RCC 7860 (cell line): ENCODE data around the gene PEX14.

Experiments used
- DNase-seq: peaks from one replicate; pipeline ENCODE4 v3.0.0-alpha.2; 2015; ENCODE audit warnings: low spot score
- FAIRE-seq: peaks from 2 replicates; lab custom pipeline; 2012; peaks lifted over from hg19 to GRCh38; lab: Jason Lieb, UNC

PEX14 gene

GRCh38 chr1:10628685-10629084 lies 153.9 kb downstream of the PEX14 start:
- FAIRE-seq (no peak), DNase-seq (no peak)

GRCh38 chr1:10629091-10629815 lies 154.5 kb downstream of the PEX14 start:
- no peak for FAIRE-seq
- no peak for DNase-seq

DNA sequence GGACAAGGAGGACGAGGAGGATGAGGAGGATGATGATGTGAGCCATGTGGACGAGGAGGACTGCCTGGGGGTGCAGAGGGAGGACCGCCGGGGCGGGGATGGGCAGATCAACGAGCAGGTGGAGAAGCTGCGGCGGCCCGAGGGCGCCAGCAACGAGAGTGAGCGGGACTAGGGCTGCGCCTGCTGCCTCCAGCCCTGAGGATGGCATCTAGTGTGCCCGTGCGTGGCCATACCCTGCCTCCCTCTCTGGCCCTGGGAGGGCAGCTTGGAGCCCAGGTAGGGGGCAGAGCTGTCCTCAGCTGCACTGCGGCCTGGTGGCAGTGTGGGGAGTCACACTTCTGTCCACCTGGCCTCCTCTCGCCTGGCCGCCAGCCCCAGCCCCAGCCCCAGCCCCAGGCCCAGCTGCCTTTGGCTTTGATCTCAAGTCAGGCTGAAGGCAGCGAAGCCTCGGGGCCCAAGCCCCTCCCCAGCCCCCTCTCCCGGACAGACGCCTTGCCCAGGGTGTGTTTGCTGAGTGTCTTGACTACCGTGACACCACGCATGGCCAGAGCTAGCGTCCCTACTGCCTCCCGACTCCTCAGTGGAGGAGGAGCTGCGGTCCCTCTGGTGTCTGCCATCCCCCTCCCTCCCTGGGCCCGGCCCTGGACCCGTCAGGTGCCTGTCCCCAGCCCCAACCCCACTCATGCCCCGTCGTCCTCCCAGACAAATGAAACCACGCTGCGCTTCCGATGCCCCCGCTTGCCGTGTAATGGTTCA lies 155.2 kb downstream of the PEX14 start:
- FAIRE-seq = no peak
- no peak for DNase-seq

- FAIRE-seq = no peak
- no peak for DNase-seq
Observed at GRCh38 chr1:10630661-10631120, 155.9 kb downstream of the PEX14 start.

DNA sequence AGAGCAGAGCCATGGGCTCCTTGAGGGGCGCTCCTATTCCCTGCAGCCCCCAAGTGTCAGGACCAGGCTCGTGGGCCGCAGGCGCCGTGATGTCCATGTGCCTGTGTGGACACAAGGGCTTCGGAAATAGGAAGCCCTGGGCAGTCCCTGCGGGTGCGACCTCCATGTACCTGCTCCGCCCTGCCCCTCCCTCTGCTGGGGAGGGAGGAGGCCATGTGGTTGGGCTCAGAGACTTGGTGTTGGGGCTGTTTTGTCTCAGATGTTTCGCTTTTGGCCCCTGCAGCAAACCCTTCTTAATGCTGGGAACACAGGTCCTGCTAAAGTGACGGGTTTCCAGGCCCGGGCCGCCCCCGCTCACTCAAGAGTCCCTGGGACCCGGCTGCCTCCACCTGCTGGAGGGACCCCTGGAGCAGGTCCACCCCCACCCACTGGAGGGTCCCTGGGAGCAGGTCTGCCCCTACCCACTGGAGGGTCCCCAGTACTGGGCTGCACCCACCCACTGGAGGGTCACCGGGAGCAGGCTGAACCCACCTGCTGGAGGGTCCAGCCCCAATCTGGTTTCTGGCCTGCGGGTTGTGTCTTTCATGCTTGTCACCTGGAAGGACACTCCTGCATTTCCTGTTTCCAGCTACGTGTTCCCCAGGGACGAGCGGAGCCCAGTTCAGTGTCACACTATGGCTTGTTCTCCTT lies 156.5 kb downstream of the PEX14 start:
- FAIRE-seq (no peak), DNase-seq (no peak)

GRCh38 chr1:10631811-10632593 lies 157.3 kb downstream of the PEX14 start:
- FAIRE-seq = no peak
- DNase-seq = no peak

DNA sequence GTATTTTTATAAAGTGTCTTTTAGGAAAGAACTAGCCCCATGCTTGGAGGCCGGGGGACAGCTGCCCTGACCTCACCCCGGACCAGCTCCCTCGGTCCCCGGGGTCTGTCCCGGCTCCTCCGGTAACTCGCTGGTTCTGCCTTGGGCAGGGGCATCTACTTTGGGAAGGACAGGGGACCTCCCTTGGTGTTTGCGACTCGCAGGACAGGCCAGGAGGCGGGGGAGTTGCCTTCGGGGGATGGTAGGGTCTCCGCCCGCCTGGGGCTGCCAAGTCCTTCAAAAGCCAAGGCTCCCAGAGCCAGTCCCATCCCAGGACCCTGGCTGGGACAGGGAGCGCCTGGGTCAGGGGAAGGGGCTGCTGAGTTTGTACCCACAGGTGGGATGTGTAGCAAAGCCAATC lies 157.9 kb downstream of the PEX14 start:
- FAIRE-seq (no peak), DNase-seq (no peak)

DNA sequence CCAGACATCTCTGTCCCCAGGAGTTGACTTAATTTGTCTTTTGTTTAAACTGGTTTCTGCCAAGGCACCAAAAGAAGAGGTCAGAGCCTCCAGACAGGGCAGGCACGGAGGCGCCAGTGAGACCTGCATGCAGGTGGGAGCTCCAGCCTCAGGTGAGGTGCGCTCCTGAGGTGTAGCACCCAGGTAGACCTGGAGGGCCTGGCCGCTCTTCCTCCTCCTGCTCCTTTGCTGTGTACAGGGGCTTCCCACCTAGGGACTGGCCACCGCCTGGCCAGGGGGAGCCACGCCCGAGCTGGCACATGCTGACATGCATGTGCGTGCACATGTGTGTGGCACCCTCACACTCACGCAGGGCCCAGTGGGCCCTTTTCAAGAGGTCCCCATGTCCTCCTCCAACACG lies 158.7 kb downstream of the PEX14 start:
- FAIRE-seq (no peak), DNase-seq (no peak)

- no peak for FAIRE-seq
- no peak for DNase-seq
Observed at GRCh38 chr1:10634075-10634427, 159.3 kb downstream of the PEX14 start.

DNA sequence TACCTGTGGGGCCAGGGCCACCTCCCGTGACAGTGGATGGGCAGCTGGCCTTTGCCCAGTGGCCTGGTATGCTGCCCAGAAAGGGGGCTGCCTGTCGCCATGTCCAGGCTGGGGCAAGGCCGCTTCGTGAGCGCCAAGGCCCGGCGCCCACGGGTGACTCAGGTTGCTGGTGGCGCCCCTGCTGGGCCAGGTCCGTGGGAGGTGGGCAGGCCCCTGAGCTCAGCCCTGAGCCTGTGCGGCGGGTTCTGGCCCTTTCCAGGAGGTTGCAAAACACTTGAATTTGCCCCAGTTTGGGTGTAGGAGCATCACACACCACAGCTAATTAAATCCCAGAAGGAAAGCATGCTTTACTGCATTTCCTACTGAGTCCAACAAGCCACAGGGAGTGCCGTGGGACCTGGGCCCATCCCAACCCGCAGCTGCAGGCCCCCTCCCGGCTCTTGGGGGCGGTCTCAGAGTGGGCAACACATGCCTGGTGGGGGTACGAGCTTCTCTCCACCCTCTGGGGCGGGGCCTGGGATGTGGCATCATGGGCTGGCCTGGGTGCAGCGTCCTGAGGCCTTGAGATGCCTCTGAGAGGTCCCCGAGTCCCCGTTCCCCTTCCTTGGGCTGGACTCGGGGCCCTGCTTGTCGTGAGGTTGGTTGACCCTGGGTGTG lies 159.8 kb downstream of the PEX14 start:
- DNase-seq (no peak), FAIRE-seq (no peak)

- no peak for FAIRE-seq
- DNase-seq = no peak
Observed at GRCh38 chr1:10635085-10635896, 160.5 kb downstream of the PEX14 start.

- FAIRE-seq (no peak), DNase-seq (no peak)
Observed at GRCh38 chr1:10635992-10636391, 161.2 kb downstream of the PEX14 start.

- DNase-seq = no peak
- FAIRE-seq = no peak
Observed at GRCh38 chr1:10637400-10637799, 162.7 kb downstream of the PEX14 start.

- FAIRE-seq = no peak
- no peak for DNase-seq
Observed at GRCh38 chr1:10637834-10638558, 163.2 kb downstream of the PEX14 start.

GRCh38 chr1:10638559-10639005 lies 163.8 kb downstream of the PEX14 start:
- FAIRE-seq (no peak), DNase-seq (no peak)

DNA sequence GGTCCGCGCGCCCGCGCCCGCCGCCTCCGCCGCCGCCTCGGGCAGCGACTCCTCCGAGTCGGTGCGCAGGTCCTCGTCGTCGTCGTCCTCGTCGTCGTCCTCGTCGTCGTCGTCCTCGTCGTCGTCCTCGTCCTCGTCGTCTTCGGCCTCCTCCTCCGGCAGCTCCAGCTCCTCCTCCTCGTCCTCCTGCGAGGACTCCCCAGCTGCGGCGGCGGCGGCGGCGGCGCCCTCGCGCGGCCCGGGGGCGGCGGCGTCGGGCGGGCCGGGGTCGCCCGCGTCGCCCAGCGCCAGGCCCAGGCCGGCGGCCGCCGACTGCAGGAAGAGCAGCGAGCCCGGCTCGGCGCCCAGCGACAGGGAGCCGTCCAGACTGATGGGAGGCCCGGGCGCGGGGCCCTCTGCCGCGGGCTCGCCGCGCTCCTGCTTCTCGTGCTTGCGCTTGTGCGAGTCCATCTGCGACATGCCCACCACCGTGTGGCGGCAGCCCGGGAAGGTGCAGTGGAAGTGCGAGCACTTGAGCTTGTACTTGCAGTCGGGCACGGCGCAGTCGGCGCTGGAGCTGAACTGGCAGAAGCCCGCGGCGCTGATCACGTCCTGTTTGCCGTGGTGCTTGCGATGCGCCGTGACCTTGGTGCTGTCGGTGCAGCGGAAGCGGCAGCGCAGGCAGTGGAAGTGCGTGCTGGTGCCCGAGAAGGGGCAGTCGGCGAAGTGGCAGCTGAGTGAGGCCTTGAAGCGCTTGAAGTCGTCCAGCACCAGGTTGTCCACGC lies 164.4 kb downstream of the PEX14 start:
- no peak for DNase-seq
- FAIRE-seq = no peak

GRCh38 chr1:10639775-10640578 lies 165.2 kb downstream of the PEX14 start:
- DNase-seq (no peak), FAIRE-seq (no peak)
